H9 (cell line): ENCODE data around the gene TERT. TPM values are rescaled to one million over a fixed set of nuclear protein-coding genes. Genes with fewer than 3 reads are reported as not detected.
A peak's percentile ranks its signal among the peaks of the same experiment; 100 is the strongest.

Source experiments
- DNase-seq: peaks from one replicate; pipeline ENCODE4 v3.0.0-alpha.2; 2017
- H2AFZ ChIP-seq: one replicate; pipeline ENCODE4 v1.6.1; 2013; ENCODE audit warnings: mild to moderate bottlenecking, low read length, control low read depth, moderate library complexity
- H2AK5ac ChIP-seq: 2 replicates; pipeline ENCODE4 v1.6.1; 2013; ENCODE audit warnings: low read length, control low read depth, mixed read lengths; ENCODE audit not compliant: insufficient read length
- H2BK120ac ChIP-seq: one replicate; pipeline ENCODE4 v1.6.1; 2013; ENCODE audit warnings: low read depth, mild to moderate bottlenecking, low read length, control low read depth, inconsistent platforms; ENCODE audit not compliant: poor library complexity, severe bottlenecking
- H2BK12ac ChIP-seq: 2 replicates; pipeline ENCODE4 v1.6.1; 2013; ENCODE audit warnings: low read length, control low read depth, mixed read lengths, low read depth; ENCODE audit not compliant: insufficient read length
- H2BK15ac ChIP-seq: 2 replicates; pipeline ENCODE4 v1.6.1; 2013; ENCODE audit warnings: low read depth, low read length, control low read depth
- H2BK20ac ChIP-seq: one replicate; pipeline ENCODE4 v1.6.1; 2013; ENCODE audit warnings: low read depth, mild to moderate bottlenecking, low read length, control low read depth, inconsistent platforms; ENCODE audit not compliant: poor library complexity, severe bottlenecking
- H2BK5ac ChIP-seq: 2 replicates; pipeline ENCODE4 v1.6.1; 2013; ENCODE audit warnings: low read length, control low read depth, mixed read lengths; ENCODE audit not compliant: insufficient read length
- H3K14ac ChIP-seq: 2 replicates; pipeline ENCODE4 v1.6.1; 2013; ENCODE audit warnings: low read length, control low read depth; ENCODE audit not compliant: insufficient read depth
- H3K18ac ChIP-seq: 2 replicates; pipeline ENCODE4 v1.6.1; 2013; ENCODE audit warnings: low read depth, mild to moderate bottlenecking, mixed read lengths, low read length, control low read depth; ENCODE audit not compliant: insufficient read length
- H3K23ac ChIP-seq: 2 replicates; pipeline ENCODE4 v1.6.1; 2013; ENCODE audit warnings: low read length, control low read depth, mixed read lengths, low read depth; ENCODE audit not compliant: insufficient read length
- H3K23me2 ChIP-seq: 2 replicates; pipeline ENCODE4 v1.6.1; 2013; ENCODE audit warnings: low read depth, mild to moderate bottlenecking, mixed read lengths, low read length, control low read depth; ENCODE audit not compliant: insufficient read length, poor library complexity, severe bottlenecking
- H3K27ac ChIP-seq: 2 replicates; pipeline ENCODE4 v1.5.1; 2013; ENCODE audit warnings: low read length, control low read depth, mixed read lengths, low read depth; ENCODE audit not compliant: insufficient read length
- H3K27me3 ChIP-seq: 2 replicates; pipeline ENCODE4 v1.6.1; 2013; ENCODE audit warnings: low read length, control low read depth, inconsistent platforms; ENCODE audit not compliant: insufficient read depth
- H3K4ac ChIP-seq: 2 replicates; pipeline ENCODE4 v1.6.1; 2013; ENCODE audit warnings: low read depth, mild to moderate bottlenecking, control low read depth, inconsistent platforms, low read length, moderate library complexity
- H3K4me1 ChIP-seq: 2 replicates; pipeline ENCODE4 v1.6.1; 2013; ENCODE audit warnings: low read length, control low read depth, inconsistent platforms; ENCODE audit not compliant: insufficient read depth
- H3K4me2 ChIP-seq: 2 replicates; pipeline ENCODE4 v1.6.1; 2013; ENCODE audit warnings: low read length, control low read depth, mixed read lengths; ENCODE audit not compliant: insufficient read length, insufficient read depth
- H3K56ac ChIP-seq: 2 replicates; pipeline ENCODE4 v1.6.1; 2013; ENCODE audit warnings: low read depth, mild to moderate bottlenecking, mixed read lengths, low read length, control low read depth; ENCODE audit not compliant: insufficient read length
- H3K79me1 ChIP-seq: 2 replicates; pipeline ENCODE4 v1.6.1; 2013; ENCODE audit warnings: low read depth, mild to moderate bottlenecking, moderate library complexity, low read length, control low read depth, inconsistent platforms; ENCODE audit not compliant: insufficient read depth, poor library complexity, severe bottlenecking
- H3K79me2 ChIP-seq: 2 replicates; pipeline ENCODE4 v1.6.1; 2013; ENCODE audit warnings: low read length, control low read depth, inconsistent platforms; ENCODE audit not compliant: insufficient read depth
- H3K9ac ChIP-seq: 2 replicates; pipeline ENCODE4 v1.6.1; 2013; ENCODE audit warnings: low read length, control low read depth, mixed read lengths; ENCODE audit not compliant: insufficient read length; ENCODE audit errors: extremely low read depth
- H3K9me3 ChIP-seq: one replicate; pipeline ENCODE4 v1.6.1; 2013; ENCODE audit warnings: low read depth, low read length, inconsistent platforms; ENCODE audit not compliant: control insufficient read depth
- H3T11ph ChIP-seq: one replicate; pipeline ENCODE4 v1.6.1; 2013; ENCODE audit warnings: mild to moderate bottlenecking, low read length, control low read depth, inconsistent platforms
- H4K20me1 ChIP-seq: one replicate; pipeline ENCODE4 v1.6.1; 2013; ENCODE audit not compliant: control insufficient read depth, insufficient read length, insufficient read depth
- H4K5ac ChIP-seq: 2 replicates; pipeline ENCODE4 v1.6.1; 2013; ENCODE audit warnings: low read depth, mild to moderate bottlenecking, mixed read lengths, low read length, control low read depth; ENCODE audit not compliant: insufficient read length
- H4K8ac ChIP-seq: replicated peaks from 2 replicates; pipeline ENCODE4 v1.6.1; 2013; ENCODE audit warnings: low read length, control low read depth, mixed read lengths, low read depth; ENCODE audit not compliant: insufficient read length
- H4K91ac ChIP-seq: 2 replicates; pipeline ENCODE4 v1.6.1; 2013; ENCODE audit warnings: low read depth, mild to moderate bottlenecking, moderate library complexity, mixed read lengths, low read length, control low read depth; ENCODE audit not compliant: insufficient read length
- H3K27ac Mint-ChIP-seq, 3 experiments: 2 replicates in 2 of 3; 3 replicates in 1 of 3; pipeline ENCODE4 v1.8.0; 2020 to 2021; ENCODE audit warnings: mixed read lengths in 3 of 3, mild to moderate bottlenecking in 1 of 3, moderate library complexity in 1 of 3
- H3K27me3 Mint-ChIP-seq: 2 replicates; pipeline ENCODE4 v1.8.0; 2021; ENCODE audit warnings: low read depth, mild to moderate bottlenecking, moderate library complexity, mixed read lengths
- H3K36me3 Mint-ChIP-seq, 3 experiments: 2 replicates in 2 of 3; 3 replicates in 1 of 3; pipeline ENCODE4 v1.8.0; 2020 to 2021; ENCODE audit warnings: low read depth in 3 of 3, mixed read lengths in 3 of 3; ENCODE audit not compliant: insufficient read depth in 1 of 3
- H3K4me1 Mint-ChIP-seq, 2 experiments: 2 replicates each; pipeline ENCODE4 v1.8.0; 2020; ENCODE audit warnings: mixed read lengths in 2 of 2
- H3K4me3 Mint-ChIP-seq, 2 experiments: 2 replicates in 1 of 2; 3 replicates in 1 of 2; pipeline ENCODE4 v1.8.0; 2020 to 2021; ENCODE audit warnings: mild to moderate bottlenecking in 2 of 2, mixed read lengths in 2 of 2, moderate library complexity in 1 of 2
- H3K9me3 Mint-ChIP-seq, 2 experiments: 2 replicates in 1 of 2; 3 replicates in 1 of 2; pipeline ENCODE4 v1.8.0; 2020; ENCODE audit warnings: mild to moderate bottlenecking in 2 of 2, mixed read lengths in 2 of 2, moderate library complexity in 1 of 2
- CTCF ChIP-seq: fragments of 200-600 bp; sonication (generic); conservative IDR thresholded peaks from 3 replicates; pipeline ENCODE4 v1.8.0; 2021; ENCODE audit warnings: antibody characterized with exemption, mild to moderate bottlenecking
- whole genome bisulfite sequencing: extraction: QIAGEN DNeasy Blood & Tissue Kit; methylation state at CpG from one replicate; pipeline ENCODE4 v1.1.7; 2013; ENCODE audit warnings: missing lambda C conversion rate, low lambda C conversion rate, mixed read lengths; ENCODE audit not compliant: insufficient read length; ENCODE audit errors: extremely low coverage; 5-methylcytosine and 5-hydroxymethylcytosine counted together
- total RNA-seq: library from RNA; stranded (reverse); gene quantifications from 2 replicates; pipeline ENCODE4 v1.2.1, GENCODE V29; 2021

Gene TERT
- total RNA-seq, 1 experiment from 2014 or later: 15.5 TPM

- no peak overlapping the region for H2BK20ac ChIP-seq
- no peak overlapping the region for H2BK5ac ChIP-seq
- no peak overlapping the region for H2BK120ac ChIP-seq
- no peaks in the 10 kb centered on the region for H3K79me2 ChIP-seq
- no peaks in the 10 kb centered on the region for H3K27me3 ChIP-seq
- H4K5ac ChIP-seq: no peak overlapping the region
- no peak overlapping the region for H2AK5ac ChIP-seq
- Mint-ChIP-seq H3K4me3 (no peak overlapping the region; a peak in 1 of 5 replicates), H3K36me3 (0 out of 7 replicates have a peak, but pooled peaks cover 0 to 1% (median 0%) of the 10 kb centered on the region in 3 experiments), H3K27ac (peak overlapping the region in 1 of 3 experiments; percentile 79; a peak in 1 of 7 replicates), H3K27me3 (peaks cover 1% of the 10 kb centered on the region; the same call in 1 of the 2 replicates), H3K4me1 (peaks cover 3 to 14% of the 10 kb centered on the region in 2 experiments), H3K9me3 (peaks cover under 1 to 4% of the 10 kb centered on the region in 2 experiments; a peak in 4 of 5 replicates)
- H4K8ac ChIP-seq: no peak overlapping the region
- no peak overlapping the region for H3K9ac ChIP-seq
- H3K23me2 ChIP-seq: no peaks in the 10 kb centered on the region
- H2BK12ac ChIP-seq: no peak overlapping the region
- no peak overlapping the region for H3K23ac ChIP-seq
- no peak overlapping the region for H3K14ac ChIP-seq
- WGBS: no CpG with 5 or more reads among the region's 22 CpGs
- H2BK15ac ChIP-seq: no peak overlapping the region
- no peak overlapping the region for H4K91ac ChIP-seq
- no peaks in the 10 kb centered on the region for H4K20me1 ChIP-seq
- H3K27ac ChIP-seq: no peak overlapping the region
- H3K4me2 ChIP-seq: no peak overlapping the region
- no peak overlapping the region for H2AFZ ChIP-seq
- no peak overlapping the region for H3K4ac ChIP-seq
- H3K4me1 ChIP-seq: no peaks in the 10 kb centered on the region
- H3K56ac ChIP-seq: no peak overlapping the region
- DNase-seq: no peak
- no peak overlapping the region for H3K18ac ChIP-seq
- H3T11ph ChIP-seq: no peak overlapping the region
- no peak for TF ChIP-seq CTCF
- no peaks in the 10 kb centered on the region for H3K79me1 ChIP-seq
- no peaks in the 10 kb centered on the region for H3K9me3 ChIP-seq
These were observed 53.3 kb downstream of the TERT start for GRCh38 chr5:1241509-1242080.
